A549 treated with ZK216348 at 1 μM for 4 hours (cell line): ENCODE results near the gene FASN. TPM values are rescaled to one million over a fixed set of nuclear protein-coding genes. Genes with fewer than 3 reads are reported as not detected.

Source experiments
- total RNA-seq: library from RNA; stranded (reverse); fragments of 200-300 nt; extraction: Qiagen RNA extraction; gene quantifications from 5 replicates; pipeline ENCODE4 v1.2.3, GENCODE V29; 2022; ENCODE audit warnings: low read depth

FASN gene
- total RNA-seq, result 63.0 to 155 TPM (median 144 TPM) in 5 replicates

GRCh38 chr17:82098169-82098938 lies at the start of gene FASN:
FASN (minus strand) TSS chr17:82098236; CDS start chr17:82096445, 1,791 bp downstream.

GRCh38 chr17:82065638-82066303 lies 32.3 kb downstream of the FASN start, which contains the start of gene DUS1L:
DUS1L (minus strand) TSS chr17:82065804; CDS start chr17:82065059, 745 bp downstream.

GRCh38 chr17:82051776-82052637 lies 46.0 kb downstream of the FASN start, which contains the start of the genes GPS1 and RFNG:
GPS1 (plus strand) TSS chr17:82051898; CDS start chr17:82051932, 34 bp downstream.
RFNG (minus strand) TSS chr17:82051811; CDS start chr17:82051766, 45 bp downstream.

GRCh38 chr17:82037092-82037888 lies 60.7 kb downstream of the FASN start, which contains the start of gene DCXR:
DCXR (minus strand) TSS chr17:82037697; CDS start chr17:82037682, 15 bp downstream.

DNA sequence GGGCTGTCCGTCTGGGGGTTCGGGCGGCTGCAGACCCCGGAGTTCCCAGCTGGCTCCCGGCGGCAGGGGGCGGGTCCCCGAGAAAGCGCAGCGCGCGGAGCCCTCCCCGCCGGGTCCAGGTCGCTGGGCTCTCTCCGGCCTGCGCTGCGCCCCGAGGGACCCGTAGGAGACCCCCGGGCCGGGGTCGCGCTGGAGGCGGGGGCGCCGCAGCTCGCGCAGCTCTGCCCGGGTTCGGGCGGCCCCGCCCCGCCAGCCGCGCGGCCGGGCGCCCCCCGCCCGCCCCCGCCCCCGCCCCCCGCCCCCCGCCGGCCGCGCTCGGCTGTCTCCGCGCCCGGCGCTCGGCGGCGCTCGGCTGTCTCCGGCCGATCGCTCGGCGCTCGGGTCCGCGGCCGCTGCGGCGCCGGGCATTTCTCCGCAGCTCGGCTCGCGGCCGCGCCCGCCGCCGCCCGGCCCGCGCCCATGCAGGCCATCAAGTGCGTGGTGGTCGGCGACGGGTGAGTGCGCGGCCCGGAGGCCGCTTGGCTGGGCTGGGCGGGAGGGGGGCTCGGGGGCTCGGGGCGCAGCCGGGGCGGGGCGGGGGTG lies 66.6 kb downstream of the FASN start, which contains the start of gene RAC3:
Gene RAC3, plus strand, starts transcription at position 376 of the 582 bp plus-strand sequence. Its CDS starts 84 bp downstream, at position 460.

Other genes with a start within 250 kb of the FASN start
- 698 to 774 TPM (median 714 TPM) in 5 replicates for gene P4HB, start 237.7 kb downstream of the FASN start, total RNA-seq
- gene ARHGDIA, start 226.9 kb downstream of the FASN start, total RNA-seq, result 606 to 641 TPM (median 628 TPM) in 5 replicates
- gene ALYREF, start 206.7 kb downstream of the FASN start, total RNA-seq, result 164 to 260 TPM (median 251 TPM) in 5 replicates
- gene ANAPC11, start 206.5 kb downstream of the FASN start, total RNA-seq, result 168 to 294 TPM (median 269 TPM) in 5 replicates
- 0.44 to 0.65 TPM (median 0.58 TPM) in 4 of 5 replicates, not detected in the other for gene NPB, start 196.0 kb downstream of the FASN start, total RNA-seq
- 14.4 to 18.1 TPM (median 16.1 TPM) in 5 replicates for gene PCYT2, start 186.8 kb downstream of the FASN start, total RNA-seq
- 26.8 to 48.2 TPM (median 44.3 TPM) in 5 replicates for gene SIRT7, start 180.1 kb downstream of the FASN start, total RNA-seq
- 23.8 to 45.5 TPM (median 38.0 TPM) in 5 replicates for gene MAFG, start 170.5 kb downstream of the FASN start, total RNA-seq
- 45.0 to 90.7 TPM (median 84.5 TPM) in 5 replicates for gene PYCR1, start 160.9 kb downstream of the FASN start, total RNA-seq
- gene MYADML2, start 151.0 kb downstream of the FASN start, total RNA-seq, result not detected in 5 replicates
- gene NOTUM, start 137.0 kb downstream of the FASN start, total RNA-seq, result 0.29 to 0.66 TPM (median 0.49 TPM) in 4 of 5 replicates, not detected in the other
- gene ASPSCR1, start 120.6 kb downstream of the FASN start, total RNA-seq, result 16.0 to 28.1 TPM (median 27.1 TPM) in 5 replicates
- gene CENPX, start 75.4 kb downstream of the FASN start, total RNA-seq, result 139 to 201 TPM (median 179 TPM) in 5 replicates
- 8.8 to 17.9 TPM (median 15.3 TPM) in 5 replicates for gene LRRC45, start 74.9 kb downstream of the FASN start, total RNA-seq
- gene RAC3, start 66.6 kb downstream of the FASN start, total RNA-seq, result 21.9 to 40.8 TPM (median 38.8 TPM) in 5 replicates
- 57.4 to 102 TPM (median 94.1 TPM) in 5 replicates for gene DCXR, start 60.5 kb downstream of the FASN start, total RNA-seq
- 13.5 to 28.2 TPM (median 22.6 TPM) in 5 replicates for gene RFNG, start 46.4 kb downstream of the FASN start, total RNA-seq
- gene GPS1, start 46.3 kb downstream of the FASN start, total RNA-seq, result 77.3 to 147 TPM (median 138 TPM) in 5 replicates
- 66.4 to 156 TPM (median 150 TPM) in 5 replicates for gene DUS1L, start 32.4 kb downstream of the FASN start, total RNA-seq
- 15.5 to 28.9 TPM (median 27.5 TPM) in 5 replicates for gene CCDC57, start 114.6 kb upstream of the FASN start, total RNA-seq
- 65.3 to 167 TPM (median 146 TPM) in 5 replicates for gene SLC16A3, start 130.8 kb upstream of the FASN start, total RNA-seq
- gene CSNK1D, start 175.5 kb upstream of the FASN start, total RNA-seq, result 163 to 231 TPM (median 218 TPM) in 5 replicates
- gene CD7, start 219.4 kb upstream of the FASN start, total RNA-seq, result 0.11 TPM in 1 of 5 replicates, not detected in the others
- 1.4 to 4.2 TPM (median 1.8 TPM) in 5 replicates for gene SECTM1, start 235.5 kb upstream of the FASN start, total RNA-seq